Stimulated activated CD4-positive, alpha-beta T cell treated with anti-CD3 and anti-CD28 coated beads, Interleukin-4, amount 100 ng/mL, for 1 hour (primary cell): ENCODE measurements around the gene GOLGA2.

ENCODE experiments used
- DNase-seq: peaks from one replicate; pipeline ENCODE4 v3.0.0-alpha.2; 2020

GOLGA2 gene

GRCh38 chr9:128275198-128276007 is at the start of gene GOLGA2:
TSS of gene GOLGA2 (minus strand) at chr9:128276007. CDS start at chr9:128275976, 31 bp downstream.
- no peak for DNase-seq

DNA sequence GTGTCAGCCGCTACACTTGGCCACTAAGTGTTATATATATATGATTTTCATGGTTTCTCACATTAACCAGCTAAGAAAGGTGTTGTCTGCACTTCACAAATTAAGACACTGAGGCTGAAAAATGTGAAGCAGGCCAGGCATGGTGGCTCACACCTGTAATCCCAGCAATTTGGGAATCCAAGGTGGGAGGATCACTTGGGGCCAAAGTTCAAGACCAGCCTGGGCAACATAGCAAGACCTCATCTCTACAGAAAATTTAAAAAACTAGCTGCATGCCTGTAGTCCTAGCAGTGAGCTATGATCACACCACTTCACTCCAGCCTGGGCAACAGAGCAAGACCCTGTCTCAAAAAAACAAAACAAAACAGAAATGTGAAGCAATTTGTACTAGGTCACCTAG is 48.6 kb upstream of the GOLGA2 start:
- DNase-seq, result no peak

DNA sequence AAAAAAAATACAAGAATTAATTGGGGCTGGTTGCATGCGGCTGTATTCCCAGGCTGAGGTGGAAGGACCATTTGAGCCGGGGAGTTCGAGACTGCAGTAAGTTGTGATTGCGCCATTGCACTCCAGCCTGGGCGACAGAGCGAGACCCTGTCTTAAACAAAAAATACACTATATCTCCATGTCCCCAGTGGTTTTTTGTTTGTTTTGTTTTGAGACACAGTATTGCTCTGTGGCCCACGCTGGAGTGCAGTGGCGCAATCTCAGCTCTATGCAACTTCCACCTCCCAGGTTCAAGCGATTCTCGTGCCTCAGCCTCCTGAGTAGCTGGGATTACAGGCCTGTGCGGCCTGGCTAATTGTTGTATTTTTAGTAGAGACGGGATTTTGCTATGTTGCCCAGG is 48.0 kb upstream of the GOLGA2 start:
- DNase-seq, result no peak

- peak; percentile 6 for DNase-seq
Observed at GRCh38 chr9:128323212-128323730, 47.5 kb upstream of the GOLGA2 start.

DNA sequence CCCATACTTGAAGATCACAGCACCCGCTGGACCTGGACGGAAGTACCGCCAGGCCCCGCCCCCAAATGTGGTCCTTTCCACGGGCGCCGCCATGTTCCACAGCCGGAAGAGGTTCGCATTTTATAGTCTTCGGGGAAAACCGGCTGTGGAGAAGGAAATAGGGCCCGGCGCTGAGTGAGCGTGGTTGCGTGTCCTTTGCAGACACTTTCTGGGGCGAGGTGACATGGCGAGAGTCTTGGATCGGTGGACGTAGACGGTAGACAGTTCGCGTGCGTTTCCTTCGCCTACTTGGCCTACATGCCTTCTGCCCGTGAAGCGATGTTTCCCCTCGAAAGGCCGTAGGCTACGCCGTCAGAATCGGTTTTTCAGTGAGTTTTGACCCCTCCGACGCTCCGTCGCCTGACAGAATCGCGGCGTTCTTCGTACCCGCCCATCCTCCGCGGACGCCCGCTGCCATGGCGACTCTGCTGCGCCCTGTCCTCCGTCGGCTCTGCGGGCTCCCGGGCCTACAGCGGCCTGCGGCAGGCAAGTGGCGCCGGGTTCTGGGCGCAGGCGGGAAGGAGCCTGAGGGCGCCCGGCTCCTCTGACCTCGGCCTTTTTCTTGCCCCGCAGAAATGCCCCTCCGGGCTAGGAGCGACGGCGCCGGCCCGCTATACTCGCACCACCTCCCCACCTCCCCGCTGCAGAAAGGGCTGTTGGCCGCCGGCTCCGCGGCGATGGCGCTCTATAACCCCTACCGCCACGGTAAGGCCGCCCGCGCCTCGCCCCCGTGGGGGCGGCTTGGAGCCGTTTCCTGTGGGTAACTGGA is 46.8 kb upstream of the GOLGA2 start, which contains the start of the genes COQ4 and TRUB2:
Gene COQ4 (plus strand): TSS at position 436 of the 808 bp plus-strand sequence. CDS start 20 bp downstream, at position 456.
Gene TRUB2 (minus strand): TSS at position 44 of the 808 bp plus-strand sequence. CDS start 39 bp downstream, at position 5.
- peak; percentile 92 for DNase-seq

DNA sequence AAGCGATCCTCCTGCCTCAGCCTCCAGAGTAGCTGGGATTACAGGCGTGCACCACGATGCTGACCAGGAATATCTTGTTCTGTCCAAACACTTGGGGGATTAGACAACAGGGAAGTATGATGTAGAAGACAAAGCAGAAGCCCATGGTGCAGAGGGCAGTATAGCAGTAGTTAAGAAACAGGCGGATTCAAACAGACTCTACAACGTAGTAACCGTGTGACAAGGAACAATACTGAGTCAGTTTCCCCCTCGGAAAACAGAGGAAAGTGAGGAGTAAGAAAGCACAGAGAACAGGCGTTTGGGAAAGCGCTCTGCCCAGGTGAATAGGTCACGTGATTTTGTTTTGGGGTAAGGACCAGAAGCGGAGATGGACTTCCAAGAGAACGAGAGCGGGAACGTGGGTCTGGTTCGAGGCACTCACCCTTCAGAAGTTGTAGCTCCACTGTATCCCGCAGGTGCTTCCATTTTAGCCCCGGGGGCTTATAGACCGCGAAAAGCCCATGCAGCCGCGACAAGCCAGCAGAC is 46.1 kb upstream of the GOLGA2 start:
- DNase-seq, result no peak

DNA sequence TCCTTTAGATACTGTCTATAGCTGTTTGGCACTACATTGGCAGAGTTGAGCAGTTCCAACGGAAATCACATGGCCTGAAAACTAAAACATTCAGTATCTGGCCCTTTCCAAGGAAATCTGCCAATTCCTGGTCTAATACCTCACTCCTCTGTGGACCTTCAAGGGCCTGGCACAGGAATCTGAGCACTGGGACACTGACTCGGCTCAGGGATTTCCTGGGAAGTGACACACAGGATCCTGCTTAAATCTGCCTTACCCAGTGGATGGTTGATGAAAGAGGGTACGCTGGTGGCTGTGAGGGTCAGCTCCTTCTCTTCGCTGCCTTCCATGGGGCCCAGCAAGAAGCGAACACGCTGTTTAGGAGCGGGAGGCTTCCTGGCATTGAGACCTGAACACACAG is 45.5 kb upstream of the GOLGA2 start:
- DNase-seq, result no peak

DNA sequence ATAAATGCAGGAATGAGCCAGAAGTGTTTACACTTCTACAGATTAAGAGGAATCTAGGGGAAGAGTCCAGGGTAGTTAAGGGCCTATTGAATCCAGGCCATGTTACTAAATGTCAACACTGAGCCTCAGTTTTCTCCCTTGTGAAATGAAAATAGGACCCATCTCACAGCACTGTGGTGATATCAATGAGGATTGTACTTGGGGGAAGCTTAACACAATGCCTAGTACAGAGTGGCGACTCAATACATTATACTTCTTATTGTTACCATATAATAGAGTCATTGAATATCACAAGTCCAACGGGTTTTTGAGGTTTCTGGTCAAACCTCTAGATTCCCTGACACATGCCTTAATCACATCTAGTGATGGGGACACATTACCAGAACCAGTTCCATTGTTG is 41.8 kb upstream of the GOLGA2 start:
- DNase-seq, result no peak

GRCh38 chr9:128316421-128316820 is 40.6 kb upstream of the GOLGA2 start:
- DNase-seq, result no peak

GRCh38 chr9:128314697-128315096 is 38.9 kb upstream of the GOLGA2 start:
- no peak for DNase-seq

- no peak for DNase-seq
Observed at GRCh38 chr9:128310461-128310860, 34.7 kb upstream of the GOLGA2 start.

DNA sequence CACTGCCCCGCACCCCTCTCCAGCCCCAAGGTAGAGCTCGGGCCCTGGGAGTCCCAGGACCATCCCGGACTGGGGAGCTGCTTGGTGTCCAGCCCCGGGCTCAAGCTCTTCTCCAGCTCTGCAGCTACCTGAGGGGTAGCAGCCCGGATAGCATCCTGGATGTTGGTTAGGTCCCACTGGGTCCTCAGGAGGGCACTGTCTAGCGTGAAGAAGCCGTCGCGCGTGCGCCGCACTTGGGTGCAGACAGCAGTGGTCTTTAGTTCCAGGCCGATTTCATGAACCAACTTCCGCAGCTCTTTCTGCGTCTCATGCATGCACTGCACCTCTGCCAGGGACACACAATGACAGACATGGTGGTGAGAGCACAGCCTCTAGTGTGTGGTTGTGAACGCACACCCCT is 33.7 kb upstream of the GOLGA2 start:
- no peak for DNase-seq

DNA sequence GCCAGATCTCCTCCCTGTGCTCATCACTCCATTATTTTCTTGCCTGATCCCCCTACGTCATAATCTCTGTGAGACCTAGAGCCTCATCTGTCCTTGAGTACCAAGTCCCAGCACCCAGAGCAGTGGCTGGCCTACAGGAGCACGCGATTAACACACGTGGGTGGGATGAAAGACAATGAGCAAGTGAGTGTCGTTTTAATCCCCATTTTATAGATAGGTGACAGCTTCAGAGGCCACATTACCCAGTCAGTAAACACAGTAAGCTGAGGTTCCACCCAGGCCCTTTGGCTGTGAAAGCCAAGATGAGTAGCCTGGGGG is 29.1 kb upstream of the GOLGA2 start:
- no peak for DNase-seq

DNA sequence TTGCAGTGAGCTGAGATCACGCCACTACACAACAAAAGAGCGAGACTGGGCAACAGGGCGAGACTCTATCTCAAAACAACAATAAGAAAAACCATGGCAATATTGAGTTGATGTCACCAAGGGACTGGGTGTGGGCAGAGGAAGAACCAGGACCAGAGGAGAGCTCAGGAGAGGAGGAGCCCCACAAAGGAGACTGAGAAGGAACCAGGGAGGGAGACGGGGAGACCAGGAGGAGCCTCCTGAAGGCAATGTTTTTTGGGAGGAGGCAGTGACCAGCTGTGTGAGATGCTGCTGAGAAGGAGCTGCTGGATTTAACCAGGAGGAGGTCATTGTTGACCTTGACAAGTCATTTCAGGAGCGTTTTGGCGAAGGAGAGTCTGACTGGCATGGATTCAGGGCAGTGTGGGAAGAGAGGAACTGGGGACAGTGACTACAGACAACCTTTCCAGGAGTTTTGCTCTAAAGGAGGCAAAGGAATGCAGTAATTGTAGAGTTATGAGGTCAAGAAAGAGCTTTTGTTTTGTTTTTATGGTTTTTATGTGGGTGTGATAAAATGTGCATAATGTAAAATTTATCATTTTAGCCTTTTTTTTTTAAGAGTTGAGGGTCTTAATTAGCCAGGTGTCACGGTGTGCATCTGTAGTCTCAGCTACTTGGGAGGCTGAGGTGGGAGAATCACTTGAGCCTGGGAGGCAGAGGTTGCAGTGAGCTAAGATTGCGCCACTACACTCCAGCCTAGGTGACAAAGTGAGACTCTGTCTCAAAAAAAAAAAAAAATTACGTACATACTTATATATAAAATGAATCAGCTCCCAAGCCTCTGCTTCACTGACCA is 28.5 kb upstream of the GOLGA2 start:
- no peak for DNase-seq

- DNase-seq, result no peak
Observed at GRCh38 chr9:128298535-128299482, 23.0 kb upstream of the GOLGA2 start.

DNA sequence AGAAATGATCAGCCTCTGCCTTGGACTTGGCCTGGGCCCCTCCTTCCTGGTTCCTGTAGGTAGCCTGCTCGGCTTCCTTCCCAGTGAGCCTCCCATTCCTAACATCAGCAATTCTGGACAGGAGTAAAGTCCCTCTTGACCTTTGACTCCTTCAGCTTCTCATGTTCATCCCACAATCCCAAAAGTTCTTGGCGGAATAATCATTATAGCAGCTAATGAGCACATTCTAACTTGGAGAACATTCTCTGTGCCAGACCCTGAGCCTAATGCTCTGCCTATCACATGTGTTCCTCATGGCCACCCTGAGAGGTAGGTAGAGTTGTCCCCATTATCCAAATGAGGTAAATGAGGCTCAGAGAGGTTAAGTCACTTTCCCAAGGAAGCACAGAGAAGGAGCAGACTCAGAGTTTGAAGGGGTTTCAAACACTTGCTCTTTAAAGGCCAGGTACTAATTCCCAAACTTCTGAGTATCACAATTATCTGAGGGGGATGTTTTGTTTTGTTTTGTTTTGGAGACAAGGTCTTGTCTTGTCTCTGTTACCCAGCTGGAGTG is 21.5 kb upstream of the GOLGA2 start:
- DNase-seq, result no peak

GRCh38 chr9:128296340-128297220 is 20.8 kb upstream of the GOLGA2 start:
- no peak for DNase-seq

DNA sequence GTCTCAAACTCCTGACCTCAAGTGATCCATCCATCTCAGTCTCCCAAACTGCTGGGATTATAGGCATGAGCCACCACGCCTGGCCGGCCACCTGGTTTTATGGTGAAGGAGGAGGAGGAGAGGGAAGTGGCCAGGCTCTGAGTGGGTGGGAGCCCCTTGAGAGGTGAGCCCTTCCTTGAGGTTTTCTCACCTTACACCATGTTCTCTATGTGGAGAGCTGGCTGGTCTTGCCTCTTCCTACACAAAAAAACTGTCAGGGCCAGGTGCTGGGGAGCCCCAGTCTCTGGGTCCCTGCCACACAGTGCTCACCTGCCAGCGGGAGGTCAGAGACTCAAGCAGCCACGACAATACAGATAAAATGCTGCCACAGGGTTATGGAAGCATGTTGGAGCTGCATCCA is 18.3 kb upstream of the GOLGA2 start:
- no peak for DNase-seq

DNA sequence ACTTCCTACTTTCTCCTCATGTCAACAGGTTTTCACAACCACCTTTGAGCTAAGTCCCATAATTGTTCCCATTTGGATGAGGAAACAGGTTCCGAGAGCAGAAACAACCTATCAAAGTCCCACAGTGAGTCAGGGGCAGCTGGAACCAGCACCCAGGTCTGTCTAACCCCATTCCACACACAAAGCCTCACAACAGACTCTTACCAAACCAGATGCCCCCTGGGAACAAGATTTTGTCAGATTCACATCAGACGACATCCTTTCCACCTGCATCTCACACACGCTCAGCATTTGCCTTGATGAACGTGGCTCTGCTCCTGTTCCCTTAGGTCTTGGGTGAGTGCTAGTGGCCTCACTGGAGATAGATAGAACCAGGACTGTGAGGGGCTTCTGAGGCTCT is 17.3 kb upstream of the GOLGA2 start:
- DNase-seq, result no peak

DNA sequence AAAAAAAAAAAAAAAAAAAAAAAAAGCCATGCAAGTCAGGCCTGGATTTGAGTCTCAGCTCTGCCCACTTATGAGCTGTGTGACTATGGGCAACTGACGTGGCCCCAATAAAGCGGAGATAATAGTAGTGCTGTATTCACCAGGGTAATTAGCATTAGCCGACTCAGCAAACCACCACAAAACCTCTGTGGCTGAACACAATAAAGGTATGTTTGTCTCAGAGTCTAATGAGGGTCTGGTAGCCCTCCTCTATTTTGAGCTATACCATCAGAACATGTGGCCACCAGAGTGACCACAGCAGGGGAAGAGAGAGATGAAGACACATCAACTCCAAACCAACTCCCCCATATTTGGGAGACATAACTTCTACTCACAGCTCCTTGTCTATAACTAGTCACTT is 16.2 kb upstream of the GOLGA2 start:
- DNase-seq, result no peak
